ENCODE data around the gene SLC6A13. TPM values are rescaled to one million over a fixed set of nuclear protein-coding genes. Genes with fewer than 3 reads are reported as not detected.

Gene SLC6A13
- total and polyA plus RNA-seq, 4 donors: 0.23 to 12.0 (median 7.5) TPM

DNA sequence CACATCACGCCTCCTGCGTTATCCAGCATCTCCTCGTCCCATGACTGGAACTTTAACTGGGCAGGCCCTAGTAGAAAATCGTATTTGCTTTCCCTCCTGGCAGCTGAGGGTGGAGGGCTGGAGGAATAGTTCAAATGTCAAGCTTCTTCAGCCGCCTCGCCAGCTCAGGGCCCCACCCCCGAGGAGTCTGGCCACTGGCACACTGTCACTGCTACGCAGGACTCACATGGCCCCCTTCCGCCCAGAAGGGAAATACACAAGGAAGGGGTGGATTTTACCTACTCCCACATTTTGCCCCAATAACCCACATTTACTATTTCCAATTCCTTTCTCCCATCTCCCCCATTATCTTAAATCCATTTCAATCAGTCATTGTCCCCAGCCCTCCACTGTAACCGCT is 8.6 kb downstream of the SLC6A13 start:
- no peak overlapping the region for H3K4me3 ChIP-seq (ENCODE audit: low read depth in 1 of 3, low read length in 3 of 3)
- peak; percentile 26 for DNase-seq (ENCODE audit: low spot score)
- 78% methylated on average over 10 of the region's 10 CpGs for WGBS
- peaks cover 3 to 16% (median 5%) of the 10 kb centered on the region in 4 donors for H3K4me1 ChIP-seq (ENCODE audit: control insufficient read depth in 4 of 4, insufficient read depth in 4 of 4, low read length in 3 of 4)
- no peak overlapping the region for H3K27ac ChIP-seq (ENCODE audit: low read depth in 1 of 2, low read length in 2 of 2)
- no peaks in the 10 kb centered on the region for H3K9me3 ChIP-seq (ENCODE audit: control insufficient read depth in 4 of 4, low read length in 3 of 4)
- H3K27me3 ChIP-seq (ENCODE audit: control insufficient read depth in 4 of 4, insufficient read depth in 4 of 4, low read length in 3 of 4): no peaks in the 10 kb centered on the region
- no peaks in the 10 kb centered on the region for H3K36me3 ChIP-seq (ENCODE audit: control insufficient read depth in 4 of 4, insufficient read depth in 3 of 4, low read depth in 1 of 4, low read length in 3 of 4)
- TF ChIP-seq YY1 (IDR thresholded peaks at IDR 0.05): no peak
- TF ChIP-seq, protein P1, sequence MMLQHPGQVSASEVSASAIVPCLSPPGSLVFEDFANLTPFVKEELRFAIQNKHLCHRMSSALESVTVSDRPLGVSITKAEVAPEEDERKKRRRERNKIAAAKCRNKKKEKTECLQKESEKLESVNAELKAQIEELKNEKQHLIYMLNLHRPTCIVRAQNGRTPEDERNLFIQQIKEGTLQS (IDR thresholded peaks at IDR 0.05): no peak
- TF ChIP-seq JUND (IDR thresholded peaks at IDR 0.05): no peak
- no peak for TF ChIP-seq RXRA (IDR thresholded peaks at IDR 0.05)
- TF ChIP-seq RAD21 (IDR thresholded peaks at IDR 0.05): no peak
- no peak for TF ChIP-seq HNF4A (conservative IDR thresholded peaks at IDR 0.05)
- TF ChIP-seq, protein P2, sequence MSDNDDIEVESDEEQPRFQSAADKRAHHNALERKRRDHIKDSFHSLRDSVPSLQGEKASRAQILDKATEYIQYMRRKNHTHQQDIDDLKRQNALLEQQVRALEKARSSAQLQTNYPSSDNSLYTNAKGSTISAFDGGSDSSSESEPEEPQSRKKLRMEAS (IDR thresholded peaks at IDR 0.05): no peak
- TF ChIP-seq HNF4G (IDR thresholded peaks at IDR 0.05): no peak
- no peak overlapping the region for H3K9ac ChIP-seq (ENCODE audit: low read depth in 1 of 2, low read length in 2 of 2)

DNA sequence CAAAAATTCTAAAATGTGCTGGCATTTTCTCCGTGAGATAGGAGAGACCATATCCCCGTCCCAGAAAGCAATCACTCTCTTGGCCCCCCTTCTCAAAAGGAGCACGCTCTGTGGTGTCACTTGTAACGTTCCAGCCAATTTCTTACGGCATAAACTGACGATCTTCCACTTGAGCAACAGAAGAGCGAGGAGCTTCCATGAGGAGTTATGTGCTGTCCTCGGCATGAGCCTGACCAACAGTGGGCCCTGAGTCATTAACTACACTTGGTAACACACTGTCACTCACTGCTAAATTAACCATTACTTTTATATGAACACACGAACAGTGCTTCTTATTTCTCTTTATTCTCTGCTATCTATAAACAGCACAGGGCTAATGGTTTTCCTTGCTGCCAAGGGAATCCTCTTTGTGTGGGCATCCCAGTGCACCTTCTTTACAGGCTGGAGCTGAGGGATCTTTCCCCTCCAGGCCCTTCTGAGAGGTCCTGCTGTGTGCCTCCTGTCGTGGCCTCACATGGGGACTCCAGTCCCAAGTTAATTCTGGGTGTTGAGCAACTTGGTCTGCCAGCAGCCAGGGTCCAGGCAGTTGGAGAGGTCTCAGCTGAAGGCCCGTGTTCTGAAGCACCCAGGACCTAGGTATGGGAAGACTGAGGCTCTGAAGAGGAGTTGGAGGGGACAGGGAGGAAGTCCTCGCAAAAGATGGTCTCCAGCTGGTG is 9.4 kb downstream of the SLC6A13 start:
- no peak for TF ChIP-seq TAF1 (conservative IDR thresholded peaks at IDR 0.05)
- no peak for TF ChIP-seq RAD21 (IDR thresholded peaks at IDR 0.05)
- no peak for TF ChIP-seq JUND (IDR thresholded peaks at IDR 0.05)
- TF ChIP-seq, protein P3, sequence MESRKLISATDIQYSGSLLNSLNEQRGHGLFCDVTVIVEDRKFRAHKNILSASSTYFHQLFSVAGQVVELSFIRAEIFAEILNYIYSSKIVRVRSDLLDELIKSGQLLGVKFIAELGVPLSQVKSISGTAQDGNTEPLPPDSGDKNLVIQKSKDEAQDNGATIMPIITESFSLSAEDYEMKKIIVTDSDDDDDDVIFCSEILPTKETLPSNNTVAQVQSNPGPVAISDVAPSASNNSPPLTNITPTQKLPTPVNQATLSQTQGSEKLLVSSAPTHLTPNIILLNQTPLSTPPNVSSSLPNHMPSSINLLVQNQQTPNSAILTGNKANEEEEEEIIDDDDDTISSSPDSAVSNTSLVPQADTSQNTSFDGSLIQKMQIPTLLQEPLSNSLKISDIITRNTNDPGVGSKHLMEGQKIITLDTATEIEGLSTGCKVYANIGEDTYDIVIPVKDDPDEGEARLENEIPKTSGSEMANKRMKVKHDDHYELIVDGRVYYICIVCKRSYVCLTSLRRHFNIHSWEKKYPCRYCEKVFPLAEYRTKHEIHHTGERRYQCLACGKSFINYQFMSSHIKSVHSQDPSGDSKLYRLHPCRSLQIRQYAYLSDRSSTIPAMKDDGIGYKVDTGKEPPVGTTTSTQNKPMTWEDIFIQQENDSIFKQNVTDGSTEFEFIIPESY (IDR thresholded peaks at IDR 0.05): no peak
- TF ChIP-seq FOXA1 (IDR thresholded peaks at IDR 0.05): no peak
- TF ChIP-seq, protein P4, sequence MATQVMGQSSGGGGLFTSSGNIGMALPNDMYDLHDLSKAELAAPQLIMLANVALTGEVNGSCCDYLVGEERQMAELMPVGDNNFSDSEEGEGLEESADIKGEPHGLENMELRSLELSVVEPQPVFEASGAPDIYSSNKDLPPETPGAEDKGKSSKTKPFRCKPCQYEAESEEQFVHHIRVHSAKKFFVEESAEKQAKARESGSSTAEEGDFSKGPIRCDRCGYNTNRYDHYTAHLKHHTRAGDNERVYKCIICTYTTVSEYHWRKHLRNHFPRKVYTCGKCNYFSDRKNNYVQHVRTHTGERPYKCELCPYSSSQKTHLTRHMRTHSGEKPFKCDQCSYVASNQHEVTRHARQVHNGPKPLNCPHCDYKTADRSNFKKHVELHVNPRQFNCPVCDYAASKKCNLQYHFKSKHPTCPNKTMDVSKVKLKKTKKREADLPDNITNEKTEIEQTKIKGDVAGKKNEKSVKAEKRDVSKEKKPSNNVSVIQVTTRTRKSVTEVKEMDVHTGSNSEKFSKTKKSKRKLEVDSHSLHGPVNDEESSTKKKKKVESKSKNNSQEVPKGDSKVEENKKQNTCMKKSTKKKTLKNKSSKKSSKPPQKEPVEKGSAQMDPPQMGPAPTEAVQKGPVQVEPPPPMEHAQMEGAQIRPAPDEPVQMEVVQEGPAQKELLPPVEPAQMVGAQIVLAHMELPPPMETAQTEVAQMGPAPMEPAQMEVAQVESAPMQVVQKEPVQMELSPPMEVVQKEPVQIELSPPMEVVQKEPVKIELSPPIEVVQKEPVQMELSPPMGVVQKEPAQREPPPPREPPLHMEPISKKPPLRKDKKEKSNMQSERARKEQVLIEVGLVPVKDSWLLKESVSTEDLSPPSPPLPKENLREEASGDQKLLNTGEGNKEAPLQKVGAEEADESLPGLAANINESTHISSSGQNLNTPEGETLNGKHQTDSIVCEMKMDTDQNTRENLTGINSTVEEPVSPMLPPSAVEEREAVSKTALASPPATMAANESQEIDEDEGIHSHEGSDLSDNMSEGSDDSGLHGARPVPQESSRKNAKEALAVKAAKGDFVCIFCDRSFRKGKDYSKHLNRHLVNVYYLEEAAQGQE (IDR thresholded peaks at IDR 0.05): no peak
- no peak for TF ChIP-seq GABPA (IDR thresholded peaks at IDR 0.05 in 1 of 2, conservative IDR thresholded peaks at IDR 0.05 in 1 of 2)
- TF ChIP-seq, protein P1 (IDR thresholded peaks at IDR 0.05): no peak
- TF ChIP-seq NR2F2 (IDR thresholded peaks at IDR 0.05): no peak
- no peak for TF ChIP-seq HNF4G (IDR thresholded peaks at IDR 0.05)
- TF ChIP-seq FOXA2 (IDR thresholded peaks at IDR 0.05): no peak
- TF ChIP-seq, protein P5, sequence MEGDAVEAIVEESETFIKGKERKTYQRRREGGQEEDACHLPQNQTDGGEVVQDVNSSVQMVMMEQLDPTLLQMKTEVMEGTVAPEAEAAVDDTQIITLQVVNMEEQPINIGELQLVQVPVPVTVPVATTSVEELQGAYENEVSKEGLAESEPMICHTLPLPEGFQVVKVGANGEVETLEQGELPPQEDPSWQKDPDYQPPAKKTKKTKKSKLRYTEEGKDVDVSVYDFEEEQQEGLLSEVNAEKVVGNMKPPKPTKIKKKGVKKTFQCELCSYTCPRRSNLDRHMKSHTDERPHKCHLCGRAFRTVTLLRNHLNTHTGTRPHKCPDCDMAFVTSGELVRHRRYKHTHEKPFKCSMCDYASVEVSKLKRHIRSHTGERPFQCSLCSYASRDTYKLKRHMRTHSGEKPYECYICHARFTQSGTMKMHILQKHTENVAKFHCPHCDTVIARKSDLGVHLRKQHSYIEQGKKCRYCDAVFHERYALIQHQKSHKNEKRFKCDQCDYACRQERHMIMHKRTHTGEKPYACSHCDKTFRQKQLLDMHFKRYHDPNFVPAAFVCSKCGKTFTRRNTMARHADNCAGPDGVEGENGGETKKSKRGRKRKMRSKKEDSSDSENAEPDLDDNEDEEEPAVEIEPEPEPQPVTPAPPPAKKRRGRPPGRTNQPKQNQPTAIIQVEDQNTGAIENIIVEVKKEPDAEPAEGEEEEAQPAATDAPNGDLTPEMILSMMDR (IDR thresholded peaks at IDR 0.05; ENCODE audit: low read depth, low read length, missing input control): no peak
- no peak for TF ChIP-seq EGR1 (IDR thresholded peaks at IDR 0.05; ENCODE audit: low read depth in 2 of 2)
- H3K4me1 ChIP-seq (ENCODE audit: control insufficient read depth in 4 of 4, insufficient read depth in 4 of 4, low read length in 3 of 4): peaks cover 3 to 13% (median 5%) of the 10 kb centered on the region in 4 donors
- no peak overlapping the region for H3K4me3 ChIP-seq (ENCODE audit: low read depth in 1 of 3, low read length in 3 of 3)
- H3K9ac ChIP-seq (ENCODE audit: low read depth in 1 of 2, low read length in 2 of 2): no peak overlapping the region
- no peak overlapping the region for H3K27ac ChIP-seq (ENCODE audit: low read depth in 1 of 2, low read length in 2 of 2)
- H3K36me3 ChIP-seq (ENCODE audit: control insufficient read depth in 4 of 4, insufficient read depth in 3 of 4, low read depth in 1 of 4, low read length in 3 of 4): no peaks in the 10 kb centered on the region
- WGBS: 93% methylated on average over 12 of the region's 12 CpGs
- no peaks in the 10 kb centered on the region for H3K27me3 ChIP-seq (ENCODE audit: control insufficient read depth in 4 of 4, insufficient read depth in 4 of 4, low read length in 3 of 4)
- peak; percentile 32 for DNase-seq (ENCODE audit: low spot score)
- H3K9me3 ChIP-seq (ENCODE audit: control insufficient read depth in 4 of 4, low read length in 3 of 4): no peaks in the 10 kb centered on the region

Measured in liver (tissue), 9 donors.